NCI-H460 (cell line): ENCODE results near the gene MATN1. TPM values are rescaled to one million over a fixed set of nuclear protein-coding genes. Genes with fewer than 3 reads are reported as not detected.
"Not testable (repeated sequence)": the region's sequence is repeated elsewhere in the genome, so short reads cannot be mapped to it uniquely, and the experiment has no call there.

Experiments used
- DNase-seq: peaks from one replicate; pipeline ENCODE4 v3.0.0-alpha.2; 2016; ENCODE audit warnings: low read depth; ENCODE audit errors: extremely low read depth
- polyA plus RNA-seq: library from polyadenylated mRNA; depleted of rRNA; stranded (reverse); fragments of >200 nt; gene quantifications from 2 replicates; pipeline ENCODE4 v1.2.3, GENCODE V29; 2014; cell fraction: nucleus; rRNA removed
- total RNA-seq: library from RNA; depleted of rRNA; stranded (reverse); fragments of >200 nt; shearing (Covaris generic); gene quantifications from 2 replicates; pipeline ENCODE4 v1.2.3, GENCODE V29; 2014; rRNA removed

Gene MATN1, protein sequence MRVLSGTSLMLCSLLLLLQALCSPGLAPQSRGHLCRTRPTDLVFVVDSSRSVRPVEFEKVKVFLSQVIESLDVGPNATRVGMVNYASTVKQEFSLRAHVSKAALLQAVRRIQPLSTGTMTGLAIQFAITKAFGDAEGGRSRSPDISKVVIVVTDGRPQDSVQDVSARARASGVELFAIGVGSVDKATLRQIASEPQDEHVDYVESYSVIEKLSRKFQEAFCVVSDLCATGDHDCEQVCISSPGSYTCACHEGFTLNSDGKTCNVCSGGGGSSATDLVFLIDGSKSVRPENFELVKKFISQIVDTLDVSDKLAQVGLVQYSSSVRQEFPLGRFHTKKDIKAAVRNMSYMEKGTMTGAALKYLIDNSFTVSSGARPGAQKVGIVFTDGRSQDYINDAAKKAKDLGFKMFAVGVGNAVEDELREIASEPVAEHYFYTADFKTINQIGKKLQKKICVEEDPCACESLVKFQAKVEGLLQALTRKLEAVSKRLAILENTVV
- total RNA-seq = 0.09 and 0.30 TPM in 2 replicates
- polyA plus RNA-seq = not detected in 2 replicates

DNA sequence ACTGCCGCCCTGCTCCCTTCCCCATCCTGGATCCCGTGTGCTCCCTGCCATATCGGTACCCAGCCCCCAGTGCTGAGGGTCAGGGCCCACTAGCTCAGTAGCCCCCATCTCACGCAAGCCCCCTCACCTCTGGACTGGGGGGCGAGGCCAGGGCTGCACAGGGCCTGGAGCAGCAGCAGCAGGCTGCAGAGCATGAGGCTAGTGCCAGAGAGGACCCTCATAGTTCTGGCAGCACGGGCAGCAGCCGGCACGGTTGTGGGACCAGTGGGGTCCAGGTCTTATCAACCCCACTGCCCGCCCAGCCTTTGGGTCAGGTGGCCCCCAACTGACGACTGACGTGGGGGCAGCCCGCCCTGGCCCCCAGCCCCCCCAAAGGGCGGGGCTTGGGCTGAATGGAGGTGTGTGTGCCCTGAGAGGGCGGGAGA is at the start of gene MATN1:
TSS of gene MATN1 (minus strand) at position 255 of the 425 bp plus-strand sequence. CDS start at position 221, 34 bp downstream.
- no peak for DNase-seq

DNA sequence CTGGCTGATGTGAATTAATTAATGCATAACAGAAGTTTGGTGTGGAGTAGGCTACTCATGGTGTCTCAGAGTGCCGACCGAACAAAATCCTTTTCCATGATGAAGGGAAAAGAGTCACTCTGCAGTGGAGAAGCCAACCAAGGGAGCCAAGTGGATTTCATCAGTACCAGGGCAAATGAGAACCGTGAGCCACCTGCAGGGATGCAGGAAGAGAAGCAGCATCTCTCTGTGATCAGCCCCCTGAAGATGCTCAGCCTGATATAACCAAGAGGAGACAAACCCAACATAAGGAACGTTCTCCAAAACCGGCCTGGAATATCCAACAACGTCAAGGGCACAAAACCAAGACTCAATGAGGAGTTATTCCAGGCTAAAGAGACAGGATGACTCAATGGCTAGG is 47.6 kb upstream of the MATN1 start:
- no peak for DNase-seq

DNA sequence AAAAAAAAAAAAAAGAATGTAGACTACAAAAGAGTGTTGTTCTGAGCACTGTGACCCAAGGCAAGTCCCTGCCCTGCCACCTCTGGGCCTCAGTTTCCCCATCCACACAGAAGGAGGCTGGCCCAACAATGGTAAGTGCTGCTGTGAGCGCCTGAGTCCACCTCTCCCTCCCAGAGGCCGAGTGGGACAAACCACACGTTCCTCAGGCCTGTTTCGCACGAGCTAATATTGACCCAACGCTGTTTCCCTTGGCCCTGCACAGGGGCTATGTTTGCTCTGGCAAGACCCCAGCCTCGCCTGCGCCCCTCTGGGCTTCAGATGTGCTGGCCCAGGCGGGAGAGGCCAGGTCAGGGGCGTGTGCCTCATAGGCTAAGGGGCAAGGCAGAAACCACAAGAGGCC is 46.8 kb upstream of the MATN1 start:
- DNase-seq = no peak

DNA sequence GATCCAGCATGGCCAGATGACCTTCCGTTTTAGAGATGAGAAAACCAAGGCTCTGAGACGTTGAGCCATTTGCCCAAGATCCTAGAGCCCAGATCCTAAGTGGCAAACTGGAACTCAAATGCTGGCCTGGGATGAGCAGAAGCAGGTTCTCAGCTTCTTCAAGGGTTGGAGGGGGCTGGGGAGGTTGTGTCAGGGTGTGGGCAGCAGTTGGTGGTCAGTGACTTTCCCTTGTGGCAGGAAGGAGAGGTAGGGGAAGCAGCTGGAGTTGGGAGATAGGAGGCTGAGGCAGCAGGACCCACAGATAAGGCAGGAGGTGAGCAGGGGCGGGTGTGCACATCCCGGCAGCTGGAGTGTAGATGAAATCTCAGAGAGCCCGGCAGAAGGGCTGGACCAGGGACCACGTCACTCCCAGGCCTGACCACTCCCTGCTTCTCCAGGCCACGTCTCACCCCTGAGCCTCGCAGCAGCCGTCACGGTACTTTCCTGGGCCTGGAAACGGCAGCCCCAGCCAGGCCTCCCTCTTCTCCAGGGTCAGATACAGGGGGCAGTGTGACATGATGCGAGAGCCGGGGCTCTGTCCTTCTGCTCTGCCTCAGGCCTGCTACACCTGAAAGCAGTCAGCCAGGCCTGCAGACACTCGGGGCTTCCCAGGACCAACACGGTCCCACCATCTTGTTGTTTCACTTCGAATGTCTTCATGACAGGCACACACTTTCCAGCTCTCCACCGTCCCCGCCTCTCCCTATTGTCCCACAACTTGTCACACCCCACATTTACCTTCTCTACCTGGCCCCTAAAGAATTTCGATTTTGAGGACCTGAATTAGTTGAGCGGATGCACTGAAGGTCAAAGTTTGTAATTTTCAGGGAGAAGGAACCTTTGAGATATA is 45.7 kb upstream of the MATN1 start:
- DNase-seq = no peak

DNA sequence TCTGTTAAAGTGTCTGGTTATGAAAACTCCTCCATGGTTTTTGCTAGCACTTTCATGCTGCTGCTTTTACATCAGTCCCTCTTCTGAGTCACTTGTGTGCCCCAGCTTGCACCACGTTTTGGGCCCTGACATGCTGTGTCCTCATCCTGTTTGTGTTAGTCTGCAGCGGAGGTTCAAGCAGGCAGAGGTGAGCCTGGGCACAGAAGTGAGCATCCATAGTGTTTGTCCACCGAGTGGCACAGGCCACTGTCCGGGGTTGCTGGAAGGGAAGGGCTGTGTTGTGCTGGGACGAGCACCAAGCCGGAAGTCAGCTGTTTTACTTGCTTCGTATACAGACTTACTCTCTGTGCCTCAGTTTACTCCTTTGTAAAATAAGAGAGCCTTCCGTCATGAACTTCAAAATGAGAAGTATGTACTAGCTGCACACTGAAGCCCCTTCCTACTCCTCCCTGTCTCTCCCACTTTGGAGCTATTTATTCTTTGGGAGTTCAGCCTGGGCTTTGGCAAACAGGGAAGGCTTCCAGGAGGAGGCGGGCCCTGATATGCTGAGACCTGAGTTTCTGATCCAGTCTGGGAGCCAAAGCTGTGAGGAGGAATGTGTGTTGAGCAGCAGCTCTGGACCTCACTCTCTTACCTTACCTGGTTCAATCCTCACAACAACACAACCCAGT is 44.9 kb upstream of the MATN1 start:
- no peak for DNase-seq

DNA sequence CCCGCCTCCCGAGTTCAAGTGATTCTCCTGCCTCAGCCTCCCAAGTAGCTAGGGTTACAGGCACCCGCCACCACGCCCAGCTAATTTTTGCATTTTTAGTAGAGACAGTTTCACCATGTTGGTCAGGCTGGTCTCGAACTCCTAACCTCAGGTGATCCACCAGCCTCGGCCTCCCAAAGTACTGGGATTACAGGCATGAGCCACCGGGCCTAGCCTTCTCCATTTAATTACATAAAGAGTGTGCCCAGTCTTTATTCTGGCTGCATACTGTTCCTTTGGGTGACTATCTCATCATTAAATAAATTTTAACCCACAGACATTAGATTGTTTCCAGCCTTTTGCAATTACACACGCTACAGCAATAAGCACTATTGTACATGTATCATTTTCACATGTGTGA is 43.6 kb upstream of the MATN1 start:
- DNase-seq = not testable (repeated sequence)

DNA sequence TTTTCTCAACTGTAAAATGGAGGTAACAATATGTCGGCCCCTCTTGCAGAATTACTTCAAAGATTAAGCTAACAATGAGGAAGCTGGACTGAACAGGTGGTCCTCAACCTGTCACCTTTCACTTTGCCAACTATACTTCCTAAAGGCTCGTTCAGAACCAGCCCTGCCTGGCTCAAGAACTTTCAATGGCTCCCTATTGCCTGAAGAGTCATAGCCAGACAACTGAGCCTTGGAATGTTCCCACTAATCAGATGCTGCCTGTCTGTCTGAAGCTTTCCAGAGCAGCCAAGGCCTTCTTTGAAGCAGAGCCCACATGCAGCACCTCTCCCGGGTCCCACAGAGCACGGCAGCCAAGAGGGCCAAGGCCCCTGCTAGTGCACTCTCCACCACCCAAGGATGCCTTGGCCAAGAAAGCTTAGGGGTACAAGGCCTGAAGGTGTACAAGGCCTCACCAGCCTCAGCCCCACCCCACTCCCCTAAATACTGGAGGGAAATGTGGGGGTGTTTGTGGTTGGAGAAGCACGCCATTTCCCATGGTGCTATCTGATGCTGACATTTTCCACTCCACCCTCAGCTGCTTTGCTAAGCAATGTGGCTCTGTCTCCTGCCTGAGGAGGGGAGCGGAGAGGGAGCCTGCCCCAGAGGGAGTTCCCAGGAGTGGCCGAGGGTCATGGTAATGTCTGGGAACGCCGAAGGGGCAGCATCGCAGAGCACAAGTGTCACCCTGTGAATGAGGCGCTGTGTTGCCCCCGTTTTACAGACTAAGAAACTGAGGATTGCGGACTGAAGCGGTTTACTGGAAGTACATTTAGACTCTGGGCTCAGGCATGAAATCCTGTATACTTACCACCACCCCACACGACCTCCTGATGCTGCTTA is 42.4 kb upstream of the MATN1 start:
- DNase-seq = no peak

DNA sequence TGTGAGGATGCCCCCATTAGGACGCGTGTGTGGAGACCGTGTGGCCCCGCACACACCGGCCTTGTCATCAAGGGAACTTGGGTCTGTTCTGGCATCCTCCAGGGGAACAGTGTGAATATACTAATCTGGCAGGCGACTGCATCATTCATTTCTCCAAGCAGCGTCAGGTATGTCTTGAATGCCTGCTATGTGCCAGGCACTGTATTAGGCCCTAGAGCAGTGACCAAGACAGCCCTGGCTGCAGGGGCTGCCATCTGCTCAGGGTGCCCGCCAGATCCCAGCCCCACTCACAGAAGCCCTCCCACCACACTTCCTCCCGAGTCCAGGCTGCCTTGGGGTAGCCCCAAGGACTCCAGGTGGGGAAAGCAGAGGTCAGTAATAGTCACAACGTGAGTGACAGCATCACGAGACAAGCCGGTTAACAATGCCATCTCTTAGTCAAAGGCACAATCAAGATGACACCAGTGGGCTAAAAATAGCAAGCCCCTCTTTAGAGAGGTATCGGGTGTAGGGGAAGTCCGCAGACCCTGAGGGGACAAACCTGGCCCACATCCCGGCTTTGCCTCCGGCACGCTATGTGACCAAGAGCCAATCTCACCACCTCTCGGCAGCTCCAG is 41.7 kb upstream of the MATN1 start:
- DNase-seq = no peak

DNA sequence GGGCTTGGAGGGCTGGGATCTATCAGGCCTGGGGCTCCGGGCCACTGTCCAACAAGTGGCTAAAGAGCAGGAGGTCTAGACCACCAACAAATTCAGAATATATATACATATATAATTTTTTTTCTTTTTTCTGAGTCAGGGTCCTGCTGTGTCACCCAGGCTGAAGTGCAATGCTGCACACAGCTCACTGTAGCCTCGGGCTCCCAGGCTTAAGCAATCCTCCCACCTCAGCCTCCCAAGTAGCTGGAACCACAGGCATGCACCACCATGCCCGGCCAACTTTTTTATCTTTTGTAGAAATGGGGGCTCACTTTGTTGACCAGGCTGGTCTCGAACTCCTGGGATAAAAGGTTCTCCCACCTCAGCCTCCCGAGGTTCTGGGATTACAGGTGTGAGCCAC is 41.0 kb upstream of the MATN1 start:
- DNase-seq = no peak

DNA sequence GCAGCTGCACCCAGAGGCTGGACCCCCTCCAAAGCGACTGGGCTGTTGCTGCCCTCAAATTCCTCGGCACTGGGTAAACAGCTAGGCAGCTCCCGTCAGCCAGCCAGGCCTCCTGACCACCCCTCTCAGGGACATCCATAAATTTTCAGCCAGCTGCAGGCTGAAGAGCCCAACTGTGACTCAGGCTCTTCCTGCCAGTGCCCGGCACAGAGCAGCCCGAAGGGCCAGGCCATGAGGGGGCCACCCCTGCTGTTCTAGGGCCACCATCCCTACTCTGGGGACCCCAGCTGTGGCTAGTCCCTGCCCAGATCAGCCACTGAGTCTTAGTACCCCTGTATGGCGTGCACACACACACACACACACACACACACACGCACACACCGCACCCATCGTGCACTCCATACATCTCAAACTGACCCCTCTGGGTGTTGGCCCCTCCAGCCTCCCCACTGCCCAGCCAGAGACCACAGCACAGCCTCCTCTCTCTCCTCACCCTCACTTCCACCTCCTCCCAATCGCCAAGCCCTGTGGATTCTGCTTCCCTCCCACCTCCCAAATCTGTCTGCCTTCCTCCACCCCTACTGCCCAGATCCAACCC is 40.4 kb upstream of the MATN1 start:
- no peak for DNase-seq

DNA sequence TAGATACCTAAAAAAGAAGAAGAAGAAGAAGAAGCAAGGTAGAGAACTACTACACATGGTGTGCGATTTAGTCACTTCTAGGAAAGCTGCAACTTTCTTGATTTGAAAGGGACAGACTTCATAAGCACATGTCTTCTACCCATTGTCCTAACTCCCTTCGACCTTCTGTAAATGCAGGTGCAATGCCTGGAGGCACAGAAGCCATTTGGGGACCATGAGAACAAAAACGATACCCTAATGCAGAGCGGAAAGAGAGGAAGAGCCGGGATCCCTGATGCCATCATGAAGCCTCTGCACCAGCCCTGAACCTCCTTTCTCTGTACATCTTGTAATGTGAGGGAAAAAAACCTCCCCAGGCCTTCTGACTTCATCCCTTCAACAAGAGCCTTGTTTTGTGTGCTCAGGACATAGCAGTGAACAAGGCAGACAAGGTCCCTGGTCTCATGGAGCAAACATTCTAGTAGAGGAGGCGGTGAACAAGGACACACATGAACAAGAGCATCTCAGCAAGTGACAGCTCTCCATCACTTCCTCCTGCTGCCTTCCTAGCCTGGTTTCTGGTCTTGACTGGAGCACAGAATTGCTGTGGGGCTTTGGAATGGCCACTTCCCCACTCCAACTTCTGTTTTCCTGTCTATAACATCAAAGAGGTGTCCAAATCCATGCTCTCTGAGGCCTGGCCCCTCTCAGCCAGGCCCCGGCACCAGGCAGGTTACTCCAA is 39.7 kb upstream of the MATN1 start:
- no peak for DNase-seq

DNA sequence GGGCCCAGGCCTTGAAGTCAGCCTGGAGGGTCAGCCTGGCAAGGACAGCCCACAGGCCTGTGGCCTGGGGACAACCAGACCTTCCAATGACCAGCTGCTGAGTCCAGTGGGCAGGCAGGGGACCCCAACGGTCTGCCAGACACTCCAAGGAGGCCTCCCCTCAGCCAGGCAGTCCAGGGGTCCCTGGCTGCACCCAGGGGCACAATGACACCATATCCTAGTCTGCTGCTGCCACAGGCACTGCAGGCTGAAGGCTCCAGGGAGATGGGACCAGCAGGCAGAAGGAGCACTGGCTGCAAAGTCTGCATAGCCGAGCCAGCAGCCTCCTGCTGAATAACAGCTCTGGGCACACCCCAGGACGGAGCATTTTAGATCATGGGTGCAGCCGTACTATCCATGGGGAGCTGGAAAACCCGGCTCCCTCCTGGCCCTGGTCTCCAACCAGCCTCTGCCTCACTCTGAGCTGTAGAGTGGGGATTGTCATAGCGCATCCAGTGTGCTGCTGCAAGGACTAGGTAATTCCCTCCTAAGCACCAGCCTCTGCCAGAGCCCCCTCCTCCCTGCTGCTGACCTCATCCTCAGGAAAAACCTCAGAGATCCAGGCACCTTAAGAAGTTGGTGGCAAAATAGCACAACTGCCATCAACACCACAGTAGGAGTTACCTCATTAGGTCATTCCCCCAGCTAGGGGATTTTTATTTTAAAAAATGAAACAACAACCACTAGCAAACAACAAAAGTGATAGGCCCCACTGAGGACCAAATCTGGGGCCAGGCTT is 39.0 kb upstream of the MATN1 start:
- no peak for DNase-seq

DNA sequence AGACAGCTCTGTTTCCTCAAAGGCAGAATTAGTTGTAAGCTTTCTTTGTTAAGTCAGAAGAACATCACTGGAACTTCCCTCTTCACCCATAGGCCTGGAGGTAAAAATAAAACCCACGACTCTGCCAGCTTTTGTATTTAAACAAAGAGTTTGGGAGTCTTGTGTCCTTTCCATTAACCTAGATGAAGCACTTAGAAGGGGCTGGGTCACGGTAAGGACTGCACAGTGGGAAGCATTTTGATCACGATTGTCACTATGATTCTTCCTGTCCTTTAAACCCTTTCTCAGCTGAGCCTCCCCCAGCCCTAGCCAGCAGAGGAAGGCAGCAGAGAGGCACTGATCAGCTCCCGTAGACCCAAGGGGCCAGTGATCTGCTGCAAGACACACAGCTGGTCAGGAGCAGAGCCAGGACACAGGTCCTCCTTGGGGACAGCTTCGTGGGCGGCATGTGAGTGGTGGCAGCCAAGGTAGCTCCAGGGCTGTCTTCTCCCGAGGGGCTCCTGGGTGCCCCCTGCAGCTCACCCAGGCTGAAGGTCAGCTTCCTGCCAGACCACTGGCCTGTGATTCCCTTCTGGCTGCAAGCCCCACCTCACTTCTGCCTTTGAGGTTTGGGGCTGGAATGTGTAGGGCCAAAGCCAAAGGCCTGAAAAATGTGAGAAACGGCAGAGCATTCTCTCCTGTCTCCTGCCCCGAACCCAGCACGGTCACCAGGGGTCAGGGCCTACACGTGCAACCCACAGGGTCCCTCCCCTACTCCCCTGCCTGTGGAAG is 38.2 kb upstream of the MATN1 start:
- DNase-seq = no peak

DNA sequence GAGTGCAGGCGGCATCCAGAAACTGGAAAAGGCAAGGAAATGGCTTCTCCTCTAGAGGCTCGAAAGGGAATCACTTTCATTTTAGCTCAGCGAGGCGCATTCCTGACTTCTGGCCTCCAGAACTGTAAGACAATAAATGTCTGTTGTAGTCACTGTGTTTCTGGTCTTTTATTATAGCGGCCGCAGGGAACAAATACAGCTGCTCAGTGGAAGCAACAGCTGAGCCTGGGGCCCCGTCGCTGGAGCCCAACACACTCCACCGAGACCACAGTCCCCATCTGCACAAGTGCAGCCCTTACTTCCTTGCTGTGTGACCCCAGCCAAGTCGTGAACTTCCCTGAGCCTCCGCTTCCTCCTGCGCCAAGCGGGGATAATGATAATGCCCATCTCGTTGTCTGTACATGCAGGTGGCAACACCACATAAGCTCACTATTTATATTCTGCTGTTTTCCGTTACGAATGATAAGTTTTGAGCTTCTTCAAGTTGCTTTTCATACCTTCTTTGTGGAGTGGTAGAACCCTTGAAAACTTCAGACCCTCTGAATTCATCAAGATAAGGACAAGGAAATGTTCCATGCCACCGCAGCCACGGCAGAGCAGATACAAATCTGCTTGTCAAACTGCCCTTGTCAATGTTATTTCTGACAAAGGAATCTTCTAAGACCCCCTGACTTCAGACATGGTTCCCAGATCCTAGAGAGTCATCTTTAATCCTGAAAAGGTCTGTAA is 37.4 kb upstream of the MATN1 start:
- DNase-seq = no peak

DNA sequence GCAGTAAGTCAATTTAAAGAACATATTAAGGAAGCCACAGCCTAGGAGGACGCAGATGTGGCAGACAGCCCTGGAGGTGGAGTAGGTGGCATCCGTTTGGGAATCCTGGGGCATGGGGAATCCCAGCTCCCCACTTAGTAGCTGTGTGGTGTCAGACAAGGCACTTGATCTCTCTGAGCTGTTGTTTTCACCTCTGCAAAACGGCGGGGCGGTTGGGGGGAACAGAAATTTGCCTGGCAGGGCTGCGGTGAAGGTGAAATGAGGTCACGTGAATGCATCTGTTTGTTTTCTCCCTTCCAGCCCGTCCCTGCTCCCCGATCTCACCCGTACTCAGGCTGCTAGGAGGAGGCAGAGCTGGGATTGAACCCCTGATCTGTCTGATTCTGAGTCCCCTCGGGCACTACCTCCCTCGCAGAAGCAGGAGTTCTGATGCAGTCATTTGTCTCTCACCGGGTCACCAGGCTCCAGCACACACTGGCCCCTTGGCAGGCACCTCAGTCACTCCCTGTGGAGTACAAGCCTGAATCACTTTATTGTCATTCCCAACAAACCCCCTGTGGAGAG is 36.4 kb upstream of the MATN1 start:
- no peak for DNase-seq
